ENCODE data around the gene SVIL.

SVIL gene

DNA sequence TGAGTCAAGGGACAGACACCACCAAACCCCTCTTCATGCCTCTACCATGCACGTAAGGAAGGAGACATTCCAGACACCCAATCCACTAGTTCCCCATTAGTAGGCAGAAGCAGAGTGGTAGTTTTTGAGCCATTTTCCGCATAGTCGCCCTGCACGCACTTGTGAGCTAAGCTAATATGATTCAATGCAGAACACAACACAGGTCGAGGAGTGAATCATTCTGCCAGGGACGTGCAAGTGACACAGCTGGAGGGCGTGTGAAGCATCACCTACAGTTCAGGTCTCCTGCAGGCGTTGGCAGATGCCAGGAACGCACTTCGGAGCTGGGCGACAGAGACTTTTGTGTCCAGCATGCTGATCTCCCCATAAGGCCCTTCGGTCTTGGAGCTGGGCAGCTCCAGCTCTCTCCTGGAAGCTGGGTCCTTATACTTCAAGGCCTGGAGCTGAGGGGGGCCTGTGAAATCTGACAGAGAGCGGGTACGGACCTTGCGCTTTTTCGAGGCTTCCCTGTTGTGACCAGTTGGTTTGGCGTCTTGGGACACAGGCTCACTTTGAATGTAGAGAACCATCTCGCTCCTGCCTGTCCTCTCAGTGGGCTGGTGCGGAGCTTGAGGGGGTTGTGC, 102.4 kb downstream of the SVIL start:
- no peak for DNase-seq (ENCODE audit: low read depth)
- TF ChIP-seq, protein P1, sequence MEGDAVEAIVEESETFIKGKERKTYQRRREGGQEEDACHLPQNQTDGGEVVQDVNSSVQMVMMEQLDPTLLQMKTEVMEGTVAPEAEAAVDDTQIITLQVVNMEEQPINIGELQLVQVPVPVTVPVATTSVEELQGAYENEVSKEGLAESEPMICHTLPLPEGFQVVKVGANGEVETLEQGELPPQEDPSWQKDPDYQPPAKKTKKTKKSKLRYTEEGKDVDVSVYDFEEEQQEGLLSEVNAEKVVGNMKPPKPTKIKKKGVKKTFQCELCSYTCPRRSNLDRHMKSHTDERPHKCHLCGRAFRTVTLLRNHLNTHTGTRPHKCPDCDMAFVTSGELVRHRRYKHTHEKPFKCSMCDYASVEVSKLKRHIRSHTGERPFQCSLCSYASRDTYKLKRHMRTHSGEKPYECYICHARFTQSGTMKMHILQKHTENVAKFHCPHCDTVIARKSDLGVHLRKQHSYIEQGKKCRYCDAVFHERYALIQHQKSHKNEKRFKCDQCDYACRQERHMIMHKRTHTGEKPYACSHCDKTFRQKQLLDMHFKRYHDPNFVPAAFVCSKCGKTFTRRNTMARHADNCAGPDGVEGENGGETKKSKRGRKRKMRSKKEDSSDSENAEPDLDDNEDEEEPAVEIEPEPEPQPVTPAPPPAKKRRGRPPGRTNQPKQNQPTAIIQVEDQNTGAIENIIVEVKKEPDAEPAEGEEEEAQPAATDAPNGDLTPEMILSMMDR (conservative IDR thresholded peaks at IDR 0.05; ENCODE audit: low read depth, low read length), result no peak
- no peak overlapping the region for H3K4me3 ChIP-seq (ENCODE audit: low read depth, low read length)

DNA sequence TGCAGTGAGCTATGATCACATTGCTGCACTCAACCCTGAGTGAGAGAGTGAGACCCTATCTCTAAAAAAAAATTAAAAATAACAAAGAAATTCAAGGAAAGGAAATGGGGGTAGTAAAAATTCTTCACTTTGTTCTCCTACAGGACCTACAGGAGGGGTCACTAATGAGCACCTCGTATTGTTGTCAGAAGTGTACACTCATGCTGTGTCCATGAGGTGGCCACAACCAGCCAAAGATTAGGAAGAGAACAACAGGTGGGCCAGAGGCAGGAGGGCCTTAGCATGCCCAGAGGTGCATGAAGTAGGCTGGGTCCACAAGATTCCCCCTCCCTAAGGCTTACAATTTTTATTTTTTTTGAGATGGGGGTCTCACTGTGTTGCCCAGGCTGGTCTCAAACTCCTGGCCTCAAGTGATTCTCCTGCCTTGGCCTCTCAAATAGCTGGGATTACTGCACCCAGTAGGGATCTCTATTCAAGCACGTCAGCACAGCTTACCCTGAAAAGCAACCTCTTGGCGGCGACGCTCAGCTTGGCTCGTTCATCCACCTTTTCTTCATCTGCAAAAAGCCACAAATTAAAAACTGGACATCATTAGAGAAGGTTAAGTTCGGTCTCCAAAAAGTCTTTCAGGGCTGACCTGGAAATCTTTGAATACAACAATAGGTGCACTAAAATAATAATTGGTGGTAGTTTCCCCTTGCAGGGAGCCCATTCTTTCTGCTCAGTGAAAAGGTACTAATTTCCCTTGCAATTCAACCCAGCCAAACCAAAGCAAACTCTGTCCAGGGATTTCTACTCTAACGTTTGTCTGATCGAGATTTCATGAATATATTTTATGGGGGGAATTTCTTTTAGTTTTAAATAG, 104.4 kb downstream of the SVIL start:
- TF ChIP-seq, protein P1 (conservative IDR thresholded peaks at IDR 0.05; ENCODE audit: low read depth, low read length), result peak; percentile 4
- no peak for DNase-seq (ENCODE audit: low read depth)
- H3K4me3 ChIP-seq (ENCODE audit: low read depth, low read length), result no peak overlapping the region

- DNase-seq (ENCODE audit: low read depth), result no peak
- no peak overlapping the region for H3K4me3 ChIP-seq (ENCODE audit: low read depth, low read length)
- TF ChIP-seq, protein P1 (conservative IDR thresholded peaks at IDR 0.05; ENCODE audit: low read depth, low read length), result peak; percentile 15
Observed at GRCh38 chr10:29529146-29529545, 105.6 kb downstream of the SVIL start.

GRCh38 chr10:29525762-29526161, 109.0 kb downstream of the SVIL start:
- H3K4me3 ChIP-seq (ENCODE audit: low read depth, low read length), result no peak overlapping the region
- no peak for DNase-seq (ENCODE audit: low read depth)
- TF ChIP-seq, protein P1 (conservative IDR thresholded peaks at IDR 0.05; ENCODE audit: low read depth, low read length), result no peak

GRCh38 chr10:29524720-29525119, 110.1 kb downstream of the SVIL start:
- TF ChIP-seq, protein P1 (conservative IDR thresholded peaks at IDR 0.05; ENCODE audit: low read depth, low read length), result no peak
- no peak overlapping the region for H3K4me3 ChIP-seq (ENCODE audit: low read depth, low read length)
- DNase-seq (ENCODE audit: low read depth), result no peak

DNA sequence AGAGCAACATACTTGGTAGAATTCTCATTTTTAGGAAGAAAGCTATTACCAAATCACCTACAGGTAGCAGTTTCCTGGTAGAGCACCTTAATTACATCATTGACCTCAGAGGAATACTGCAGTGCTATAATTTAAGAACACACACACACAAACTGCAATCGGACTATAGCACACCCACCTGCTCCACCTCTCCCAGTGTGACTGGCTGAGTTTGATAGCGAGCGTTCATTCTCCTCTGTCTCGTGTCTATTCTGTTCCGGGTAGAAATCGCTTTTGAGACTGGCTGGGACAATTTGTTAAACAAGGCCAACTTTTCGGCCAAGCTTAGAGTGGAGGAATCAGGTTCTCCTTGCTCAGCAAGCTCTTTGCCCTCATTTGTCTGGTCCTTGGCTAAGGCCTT, 110.5 kb downstream of the SVIL start:
- DNase-seq (ENCODE audit: low read depth), result no peak
- H3K4me3 ChIP-seq (ENCODE audit: low read depth, low read length), result no peak overlapping the region
- TF ChIP-seq, protein P1 (conservative IDR thresholded peaks at IDR 0.05; ENCODE audit: low read depth, low read length), result no peak
